Sigmoid colon (tissue), 4 donors: Measurements from ENCODE around the gene WDFY1.

Experiments used
- EP300 ChIP-seq, 4 donors: sonication (generic); formaldehyde crosslinking; IDR thresholded peaks; one replicate each; pipeline ENCODE4 v1.6.1; 2017; ENCODE audit warnings: antibody characterized with exemption in 4 of 4
- POLR2A ChIP-seq, 2 donors: fragments of 450-650 bp; IDR thresholded peaks; one replicate each; pipeline ENCODE4 v1.6.1; 2016; ENCODE audit warnings: antibody characterized with exemption in 2 of 2, mild to moderate bottlenecking in 2 of 2, moderate library complexity in 2 of 2
- POLR2AphosphoS5 ChIP-seq, 4 donors: sonication (generic); formaldehyde crosslinking; IDR thresholded peaks; one replicate each; pipeline ENCODE4 v1.6.1; 2017; ENCODE audit warnings: antibody characterized with exemption in 4 of 4
- TF ChIP-seq, protein P1 (sequence below), 4 experiments: fragments of 450-650 bp in 3 of 4; fragments of 200-600 bp in 1 of 4; IDR thresholded peaks; one replicate each; pipeline ENCODE4 v1.5.1; 2016 to 2019; ENCODE audit warnings: antibody characterized with exemption in 4 of 4, mild to moderate bottlenecking in 3 of 4, moderate library complexity in 2 of 4

DNA sequence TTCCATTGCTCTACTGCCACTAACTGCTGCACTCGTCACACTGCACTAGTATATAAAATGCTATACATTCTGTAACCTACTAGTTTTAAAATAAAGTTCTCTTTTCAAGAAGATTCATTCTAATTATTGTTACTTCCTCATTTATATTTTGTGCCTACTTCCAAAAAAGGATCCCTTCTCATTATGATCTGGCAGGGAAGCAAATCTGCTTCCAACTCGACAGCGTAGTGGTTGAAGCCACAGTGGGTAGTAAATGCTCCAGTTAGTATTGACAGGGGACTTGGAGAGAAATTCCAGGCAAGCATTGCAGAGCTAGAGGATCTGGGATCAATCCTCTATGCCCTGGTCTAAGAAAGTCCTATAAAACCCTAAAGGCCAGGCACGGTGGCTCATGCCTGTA lies 54.4 kb downstream of the WDFY1 start:
- TF ChIP-seq, protein P1, sequence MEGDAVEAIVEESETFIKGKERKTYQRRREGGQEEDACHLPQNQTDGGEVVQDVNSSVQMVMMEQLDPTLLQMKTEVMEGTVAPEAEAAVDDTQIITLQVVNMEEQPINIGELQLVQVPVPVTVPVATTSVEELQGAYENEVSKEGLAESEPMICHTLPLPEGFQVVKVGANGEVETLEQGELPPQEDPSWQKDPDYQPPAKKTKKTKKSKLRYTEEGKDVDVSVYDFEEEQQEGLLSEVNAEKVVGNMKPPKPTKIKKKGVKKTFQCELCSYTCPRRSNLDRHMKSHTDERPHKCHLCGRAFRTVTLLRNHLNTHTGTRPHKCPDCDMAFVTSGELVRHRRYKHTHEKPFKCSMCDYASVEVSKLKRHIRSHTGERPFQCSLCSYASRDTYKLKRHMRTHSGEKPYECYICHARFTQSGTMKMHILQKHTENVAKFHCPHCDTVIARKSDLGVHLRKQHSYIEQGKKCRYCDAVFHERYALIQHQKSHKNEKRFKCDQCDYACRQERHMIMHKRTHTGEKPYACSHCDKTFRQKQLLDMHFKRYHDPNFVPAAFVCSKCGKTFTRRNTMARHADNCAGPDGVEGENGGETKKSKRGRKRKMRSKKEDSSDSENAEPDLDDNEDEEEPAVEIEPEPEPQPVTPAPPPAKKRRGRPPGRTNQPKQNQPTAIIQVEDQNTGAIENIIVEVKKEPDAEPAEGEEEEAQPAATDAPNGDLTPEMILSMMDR (IDR thresholded peaks at IDR 0.05): no peak
- TF ChIP-seq POLR2AphosphoS5 (IDR thresholded peaks at IDR 0.05) (no peak), POLR2A (IDR thresholded peaks at IDR 0.05) (no peak), EP300 (IDR thresholded peaks at IDR 0.05) (no peak)
